Stimulated activated CD4-positive, alpha-beta T cell treated with anti-CD3 and anti-CD28 coated beads, Interleukin-2, amount 100 ng/mL, for 24 hours (primary cell): ENCODE results near the gene DENND2C.

Source experiments
- DNase-seq, 2 donors: peaks; one replicate each; pipeline ENCODE4 v3.0.0-alpha.2; 2020

DENND2C gene

GRCh38 chr1:114669562-114670082, at the start of gene DENND2C:
TSS of gene DENND2C (minus strand) at chr1:114670049. CDS start at chr1:114625984, 44,065 bp downstream.
- DNase-seq = no peak

- DNase-seq = no peak
Observed at GRCh38 chr1:114719424-114719787, 49.6 kb upstream of the DENND2C start.

- peak in 1 of 2 donors; percentile 28 for DNase-seq
Observed at GRCh38 chr1:114718661-114719423, 49.0 kb upstream of the DENND2C start.

- peak; percentile 96 to 97 for DNase-seq
Observed at GRCh38 chr1:114716304-114717170, 46.7 kb upstream of the DENND2C start, which contains the start of gene NRAS. TSS of gene NRAS (minus strand) at chr1:114716771. CDS start at chr1:114716160, 611 bp downstream.

GRCh38 chr1:114715952-114716303, 46.1 kb upstream of the DENND2C start:
- no peak for DNase-seq

GRCh38 chr1:114712977-114713376, 43.1 kb upstream of the DENND2C start:
- no peak for DNase-seq

- DNase-seq = no peak
Observed at GRCh38 chr1:114710360-114710759, 40.5 kb upstream of the DENND2C start.

- no peak for DNase-seq
Observed at GRCh38 chr1:114707604-114708003, 37.8 kb upstream of the DENND2C start.

GRCh38 chr1:114703242-114703641, 33.4 kb upstream of the DENND2C start:
- DNase-seq = no peak

GRCh38 chr1:114702737-114703136, 32.9 kb upstream of the DENND2C start:
- no peak for DNase-seq

- no peak for DNase-seq
Observed at GRCh38 chr1:114701931-114702330, 32.1 kb upstream of the DENND2C start.

GRCh38 chr1:114700036-114700600, 30.3 kb upstream of the DENND2C start:
- no peak for DNase-seq

- DNase-seq = no peak
Observed at GRCh38 chr1:114696810-114697209, 27.0 kb upstream of the DENND2C start.

GRCh38 chr1:114695430-114696058, 25.7 kb upstream of the DENND2C start, which contains the start of gene AMPD1:
TSS of gene AMPD1 (minus strand) at chr1:114695546. CDS start at chr1:114695471, 75 bp downstream.
- no peak for DNase-seq

- DNase-seq = no peak
Observed at GRCh38 chr1:114694540-114695310, 24.9 kb upstream of the DENND2C start.

GRCh38 chr1:114692947-114693346, 23.1 kb upstream of the DENND2C start:
- no peak for DNase-seq

- DNase-seq = no peak
Observed at GRCh38 chr1:114691061-114691460, 21.2 kb upstream of the DENND2C start.

- DNase-seq = no peak
Observed at GRCh38 chr1:114690148-114690547, 20.3 kb upstream of the DENND2C start.

- no peak for DNase-seq
Observed at GRCh38 chr1:114688526-114688925, 18.7 kb upstream of the DENND2C start.

- DNase-seq = no peak
Observed at GRCh38 chr1:114685851-114686250, 16.0 kb upstream of the DENND2C start.

GRCh38 chr1:114677691-114678090, 7.8 kb upstream of the DENND2C start:
- DNase-seq = no peak

- DNase-seq = no peak
Observed at GRCh38 chr1:114676115-114676514, 6.3 kb upstream of the DENND2C start.
